Kidney (tissue), 14 donors: ENCODE results near the gene FSD2. TPM values are rescaled to one million over a fixed set of nuclear protein-coding genes. Genes with fewer than 3 reads are reported as not detected.

Experiments
- DNase-seq, 5 donors: peaks; one replicate each; pipeline ENCODE4 v3.0.0-alpha.2; 2013 to 2020
- FAIRE-seq: peaks from 2 replicates; lab custom pipeline; 2012; peaks lifted over from hg19 to GRCh38; lab: Jason Lieb, UNC
- H3K27ac ChIP-seq, 2 donors: one replicate each; pipeline ENCODE4 v1.7.0; 2013; ENCODE audit warnings: low read depth in 2 of 2, low read length in 2 of 2, inconsistent platforms in 1 of 2
- H3K27me3 ChIP-seq: one replicate; pipeline ENCODE4 v1.7.1; 2013; ENCODE audit warnings: low read length, inconsistent platforms; ENCODE audit not compliant: control insufficient read depth, insufficient read depth
- H3K36me3 ChIP-seq, 3 donors: one replicate each; pipeline versions ENCODE4 v1.7.0 to v1.7.1; 2013; ENCODE audit warnings: low read length in 3 of 3, control low read depth in 1 of 3, inconsistent platforms in 1 of 3; ENCODE audit not compliant: insufficient read depth in 3 of 3, control insufficient read depth in 2 of 3
- H3K4me1 ChIP-seq, 3 donors: one replicate each; pipeline versions ENCODE4 v1.7.0 to v1.7.1; 2013; ENCODE audit warnings: low read length in 3 of 3, inconsistent platforms in 1 of 3, low read depth in 1 of 3; ENCODE audit not compliant: control insufficient read depth in 2 of 3, insufficient read depth in 2 of 3
- H3K4me3 ChIP-seq, 3 donors: one replicate each; pipeline versions ENCODE4 v1.7.0 to v1.8.1; 2013; ENCODE audit warnings: low read length in 3 of 3, control low read depth in 1 of 3, inconsistent platforms in 1 of 3
- H3K9ac ChIP-seq, 3 donors: one replicate each; pipeline versions ENCODE4 v1.7.0 to v1.7.1; 2013; ENCODE audit warnings: low read length in 3 of 3, control low read depth in 1 of 3, inconsistent platforms in 1 of 3
- H3K9me3 ChIP-seq, 3 donors: one replicate each; pipeline versions ENCODE4 v1.7.0 to v1.7.1; 2013; ENCODE audit warnings: low read length in 3 of 3, control low read depth in 1 of 3, inconsistent platforms in 1 of 3; ENCODE audit not compliant: control insufficient read depth in 2 of 3, insufficient read depth in 1 of 3
- intact Hi-C: fragments of 100-400 bp; cut with DNase I; formaldehyde crosslinking; loops from one replicate; pipeline ENCODE4 v1.11.1; 2022
- polyA plus RNA-seq: library from polyadenylated mRNA; stranded (reverse); fragments of 350-450 nt; fragmentation: Illumina TruSeq; extraction: RNeasy Lipid Tissue Mini Kit (QIAGEN cat#74804); gene quantifications from one replicate; pipeline ENCODE4 v1.2.3, GENCODE V29; 2014; ENCODE audit warnings: low read depth, low replicate concordance; ENCODE audit not compliant: insufficient read depth
- total RNA-seq: library from RNA; stranded (reverse); fragmentation: NEBNext Ultra II Directional; extraction: Animal tissue kit (Norgen Biotek cat#: 25700); gene quantifications from one replicate; pipeline ENCODE4 v1.2.1, GENCODE V29; 2021
- TF ChIP-seq, protein P1 (sequence below): IDR thresholded peaks from 3 replicates; pipeline ENCODE4 v1.5.1; 2012; ENCODE audit warnings: mild to moderate bottlenecking, moderate library complexity, borderline replicate concordance; ENCODE audit not compliant: insufficient read depth; ENCODE audit errors: extremely low read depth
- donor health status: control.
- donor health status: control.
- donor health status: control.
- donor health status: control.
- donor health status: control.
- donor health status: DM: yes; HTN: yes; CAD: no.
- donor health status: Normal renal cell carcinoma (clear cell type).

The FSD2 gene
- total and polyA plus RNA-seq, 2 donors from 2014 or later: not detected

DNA sequence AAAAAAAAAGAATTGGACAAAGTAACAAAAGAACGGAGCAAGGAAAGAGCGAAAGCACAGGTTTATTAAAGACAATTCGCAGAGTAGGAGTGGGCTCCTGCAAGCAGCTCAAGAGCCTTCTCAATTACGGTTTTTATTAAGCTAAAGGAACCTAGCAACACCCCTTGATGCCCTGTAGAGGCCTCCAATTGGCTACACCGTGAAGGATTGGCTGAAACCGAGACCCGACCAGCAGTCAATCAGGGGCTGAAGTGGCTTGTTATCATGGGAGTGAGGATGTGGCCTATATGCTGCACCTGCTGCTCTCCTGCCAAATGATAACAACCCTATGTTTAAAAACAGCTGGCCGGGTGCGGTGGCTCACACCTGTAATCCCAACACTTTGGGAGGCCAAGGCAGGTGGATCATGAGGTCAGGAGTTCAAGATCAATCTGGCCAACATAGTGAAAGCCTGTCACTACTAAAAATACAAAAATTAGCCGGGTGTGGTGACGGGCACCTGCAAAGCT is 75.8 kb downstream of the FSD2 start:
- H3K27ac ChIP-seq: no peak overlapping the region
- intact Hi-C loops: no loop called here
- no peaks in the 10 kb centered on the region for H3K4me1 ChIP-seq
- no peak for DNase-seq
- H3K9me3 ChIP-seq: no peaks in the 10 kb centered on the region
- FAIRE-seq: no peak
- TF ChIP-seq, protein P1, sequence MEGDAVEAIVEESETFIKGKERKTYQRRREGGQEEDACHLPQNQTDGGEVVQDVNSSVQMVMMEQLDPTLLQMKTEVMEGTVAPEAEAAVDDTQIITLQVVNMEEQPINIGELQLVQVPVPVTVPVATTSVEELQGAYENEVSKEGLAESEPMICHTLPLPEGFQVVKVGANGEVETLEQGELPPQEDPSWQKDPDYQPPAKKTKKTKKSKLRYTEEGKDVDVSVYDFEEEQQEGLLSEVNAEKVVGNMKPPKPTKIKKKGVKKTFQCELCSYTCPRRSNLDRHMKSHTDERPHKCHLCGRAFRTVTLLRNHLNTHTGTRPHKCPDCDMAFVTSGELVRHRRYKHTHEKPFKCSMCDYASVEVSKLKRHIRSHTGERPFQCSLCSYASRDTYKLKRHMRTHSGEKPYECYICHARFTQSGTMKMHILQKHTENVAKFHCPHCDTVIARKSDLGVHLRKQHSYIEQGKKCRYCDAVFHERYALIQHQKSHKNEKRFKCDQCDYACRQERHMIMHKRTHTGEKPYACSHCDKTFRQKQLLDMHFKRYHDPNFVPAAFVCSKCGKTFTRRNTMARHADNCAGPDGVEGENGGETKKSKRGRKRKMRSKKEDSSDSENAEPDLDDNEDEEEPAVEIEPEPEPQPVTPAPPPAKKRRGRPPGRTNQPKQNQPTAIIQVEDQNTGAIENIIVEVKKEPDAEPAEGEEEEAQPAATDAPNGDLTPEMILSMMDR: no peak
- no peak overlapping the region for H3K4me3 ChIP-seq
- no peak overlapping the region for H3K9ac ChIP-seq
- no peaks in the 10 kb centered on the region for H3K36me3 ChIP-seq
- no peaks in the 10 kb centered on the region for H3K27me3 ChIP-seq

DNA sequence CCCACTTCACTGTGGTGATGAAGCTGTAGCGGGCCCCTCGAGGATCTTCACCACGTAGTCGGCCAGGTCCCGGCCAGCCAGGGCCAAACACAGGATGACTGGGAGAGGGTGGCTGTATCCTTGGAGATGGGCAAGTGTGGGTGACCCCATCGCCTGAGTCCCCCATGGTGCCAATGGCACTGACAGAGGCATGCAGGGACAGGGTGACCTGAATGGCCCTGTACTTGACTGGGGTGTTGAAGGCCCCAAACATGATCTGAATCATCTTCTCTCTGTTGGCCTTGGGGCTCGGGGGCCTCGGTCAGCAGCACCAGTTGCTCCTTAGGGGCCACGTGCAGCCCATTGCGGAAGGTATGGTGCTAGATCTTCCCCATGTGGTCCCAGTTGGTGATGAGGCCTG is 79.1 kb downstream of the FSD2 start:
- TF ChIP-seq, protein P1: no peak
- intact Hi-C loops: no loop called here
- Histone ChIP-seq H3K27ac (no peak overlapping the region), H3K9me3 (no peaks in the 10 kb centered on the region), H3K9ac (no peak overlapping the region), H3K27me3 (no peaks in the 10 kb centered on the region), H3K36me3 (no peaks in the 10 kb centered on the region), H3K4me1 (no peaks in the 10 kb centered on the region), H3K4me3 (no peak overlapping the region)
- DNase-seq (no peak), FAIRE-seq (no peak)

DNA sequence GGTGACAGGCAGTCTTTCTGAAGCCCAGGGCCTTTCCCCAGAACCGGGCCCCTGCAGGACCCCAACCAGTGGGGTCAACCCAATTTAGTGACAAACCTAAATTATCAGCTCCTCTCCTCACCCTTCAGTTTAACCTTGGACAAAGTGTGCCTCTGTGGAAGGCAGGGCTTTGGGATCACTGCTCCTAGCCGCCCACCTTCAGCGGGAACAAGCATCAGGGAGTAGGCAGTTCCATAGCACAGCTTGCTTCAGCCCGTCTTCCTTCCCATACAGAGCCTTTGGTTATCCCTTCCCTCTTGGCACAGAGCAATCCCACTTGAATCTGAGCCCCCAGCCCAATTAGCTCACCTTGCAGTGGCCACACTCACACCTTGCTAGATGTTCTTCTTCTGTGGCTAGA is 90.9 kb downstream of the FSD2 start:
- DNase-seq (no peak), FAIRE-seq (no peak)
- H3K9ac ChIP-seq: no peak overlapping the region
- no peaks in the 10 kb centered on the region for H3K36me3 ChIP-seq
- H3K9me3 ChIP-seq: no peaks in the 10 kb centered on the region
- H3K27me3 ChIP-seq: no peaks in the 10 kb centered on the region
- H3K27ac ChIP-seq: no peak overlapping the region
- TF ChIP-seq, protein P1: no peak
- H3K4me3 ChIP-seq: no peak overlapping the region
- intact Hi-C loops: no loop called here
- peaks cover 0 to 4% (median 0%) of the 10 kb centered on the region in 3 donors for H3K4me1 ChIP-seq

DNA sequence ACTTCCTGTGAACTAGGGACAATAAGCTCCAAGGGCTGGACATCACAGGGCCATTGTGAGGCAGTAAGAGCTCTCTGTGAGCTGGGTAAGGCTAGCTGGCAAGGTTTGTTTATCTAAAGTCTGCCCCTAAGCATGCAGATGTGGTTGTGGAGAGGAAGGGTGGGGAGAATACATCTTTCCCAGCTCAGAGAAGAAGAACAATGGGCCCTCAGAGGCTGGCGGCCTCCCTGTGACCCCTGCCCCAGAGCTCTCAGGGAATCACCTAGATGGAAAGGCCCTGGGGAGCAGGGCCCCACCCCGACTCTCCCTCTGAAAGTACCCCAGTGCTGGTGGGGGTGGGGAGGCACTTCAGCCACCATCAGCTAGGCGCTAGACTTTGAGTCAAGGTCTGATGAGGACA is 91.9 kb downstream of the FSD2 start:
- intact Hi-C loops: no loop called here
- no peak overlapping the region for H3K27ac ChIP-seq
- no peak overlapping the region for H3K9ac ChIP-seq
- peaks cover 0 to 8% (median 0%) of the 10 kb centered on the region in 3 donors for H3K4me1 ChIP-seq
- no peak overlapping the region for H3K4me3 ChIP-seq
- H3K27me3 ChIP-seq: no peaks in the 10 kb centered on the region
- no peaks in the 10 kb centered on the region for H3K9me3 ChIP-seq
- FAIRE-seq (no peak), DNase-seq (no peak)
- TF ChIP-seq, protein P1: no peak
- H3K36me3 ChIP-seq: no peaks in the 10 kb centered on the region
